HG03175 (cell line): ENCODE data around the gene DDI2.

Source experiments
- ATAC-seq: cut with Tn5 transposase; IDR thresholded peaks from one replicate; pipeline ENCODE4 v1.9.1; 2021; ENCODE audit warnings: mild to moderate bottlenecking, moderate library complexity; ENCODE audit not compliant: unreplicated experiment

DDI2 gene

DNA sequence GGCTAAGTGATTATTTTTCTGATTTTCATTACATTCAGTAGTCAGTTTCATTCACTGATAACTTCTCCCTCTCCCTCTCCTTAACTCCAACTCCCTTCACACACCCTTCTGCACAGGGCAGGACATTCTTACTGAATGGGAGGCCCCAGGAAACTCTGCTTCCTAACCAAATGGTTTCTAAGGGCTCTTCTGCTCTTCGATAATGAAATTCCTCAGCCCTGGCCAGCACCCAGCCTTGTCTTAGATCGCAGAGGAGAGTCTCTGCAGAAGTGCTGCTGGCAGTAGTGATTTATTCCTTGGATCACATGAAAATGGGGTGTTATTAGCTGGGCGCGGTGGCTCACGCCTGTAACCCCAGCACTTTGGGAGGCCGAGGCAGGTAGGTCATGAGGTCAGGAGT, 83.2 kb downstream of the DDI2 start:
- ATAC-seq = no peak

DNA sequence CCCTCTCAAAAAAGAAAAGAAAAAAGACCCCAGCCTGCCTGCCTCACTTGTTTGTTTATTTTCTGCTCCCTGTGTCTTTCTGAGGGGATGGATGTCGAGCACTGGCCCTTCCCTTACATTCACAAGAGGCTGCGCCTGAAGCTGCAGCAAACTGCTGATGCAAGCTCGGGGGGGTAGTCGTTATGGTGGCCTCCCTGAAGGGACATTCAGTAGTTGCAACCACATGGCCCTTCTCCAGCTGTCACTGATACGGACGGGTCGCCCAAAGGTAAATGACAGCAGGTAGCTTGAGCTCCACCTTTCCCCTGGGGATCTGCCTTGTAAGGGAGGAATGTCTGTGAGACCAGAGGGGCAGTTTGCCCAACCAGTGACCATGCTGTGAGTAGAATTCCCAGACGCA, 84.5 kb downstream of the DDI2 start:
- no peak for ATAC-seq

GRCh38 chr1:15702722-15703550, 85.7 kb downstream of the DDI2 start:
- no peak for ATAC-seq

GRCh38 chr1:15703562-15703961, 86.3 kb downstream of the DDI2 start:
- no peak for ATAC-seq

DNA sequence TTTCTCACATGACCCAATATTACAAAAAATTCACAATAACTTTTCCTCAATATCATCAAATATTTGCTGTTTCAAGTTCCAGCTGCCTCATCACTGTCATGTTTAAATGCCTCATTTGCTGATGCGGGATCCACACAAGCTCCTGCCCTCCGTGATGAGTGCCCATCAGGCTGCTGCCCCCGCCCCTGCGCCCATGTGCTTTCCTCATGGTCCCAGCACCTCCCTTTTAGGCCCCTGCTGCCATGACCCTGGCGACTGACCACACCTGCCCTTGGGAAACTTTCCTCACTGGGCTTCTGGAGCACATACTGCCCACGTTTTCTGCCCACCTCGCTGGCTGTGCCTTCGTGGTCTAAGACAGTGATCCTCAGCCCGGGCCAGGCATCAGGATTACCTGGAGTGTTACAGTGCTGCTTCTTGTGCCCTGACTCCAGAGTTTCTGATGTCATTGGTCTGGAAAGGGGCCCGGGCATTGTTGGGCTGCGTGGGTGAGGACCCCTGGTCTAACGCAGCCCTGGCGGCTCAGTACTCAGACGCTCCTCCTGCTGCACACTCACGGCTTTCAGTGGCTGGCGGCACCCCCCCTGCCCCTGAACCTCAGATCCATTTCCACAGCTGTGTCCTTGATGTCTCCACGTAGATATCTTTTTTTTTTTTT, 87.4 kb downstream of the DDI2 start:
- ATAC-seq = no peak

DNA sequence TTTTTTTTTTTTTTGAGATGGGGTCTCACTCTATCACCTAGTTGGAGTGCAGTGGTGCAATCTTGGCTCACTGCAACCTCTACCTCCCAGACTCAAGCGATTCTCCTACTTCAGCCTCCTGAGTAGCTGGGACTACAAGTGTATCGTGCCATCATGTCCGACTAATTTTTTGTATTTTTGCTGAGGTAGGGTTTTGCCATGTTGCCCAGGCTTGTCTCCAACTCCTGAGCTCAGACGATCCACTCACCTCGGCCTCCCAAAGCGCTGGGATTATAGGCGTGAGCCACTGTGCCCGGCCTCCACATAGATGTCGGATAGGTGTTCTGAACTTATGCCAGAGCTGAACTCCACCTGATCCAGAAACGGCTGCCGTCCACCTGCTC, 87.9 kb downstream of the DDI2 start:
- no peak for ATAC-seq

GRCh38 chr1:15706751-15707150, 89.5 kb downstream of the DDI2 start:
- no peak for ATAC-seq

DNA sequence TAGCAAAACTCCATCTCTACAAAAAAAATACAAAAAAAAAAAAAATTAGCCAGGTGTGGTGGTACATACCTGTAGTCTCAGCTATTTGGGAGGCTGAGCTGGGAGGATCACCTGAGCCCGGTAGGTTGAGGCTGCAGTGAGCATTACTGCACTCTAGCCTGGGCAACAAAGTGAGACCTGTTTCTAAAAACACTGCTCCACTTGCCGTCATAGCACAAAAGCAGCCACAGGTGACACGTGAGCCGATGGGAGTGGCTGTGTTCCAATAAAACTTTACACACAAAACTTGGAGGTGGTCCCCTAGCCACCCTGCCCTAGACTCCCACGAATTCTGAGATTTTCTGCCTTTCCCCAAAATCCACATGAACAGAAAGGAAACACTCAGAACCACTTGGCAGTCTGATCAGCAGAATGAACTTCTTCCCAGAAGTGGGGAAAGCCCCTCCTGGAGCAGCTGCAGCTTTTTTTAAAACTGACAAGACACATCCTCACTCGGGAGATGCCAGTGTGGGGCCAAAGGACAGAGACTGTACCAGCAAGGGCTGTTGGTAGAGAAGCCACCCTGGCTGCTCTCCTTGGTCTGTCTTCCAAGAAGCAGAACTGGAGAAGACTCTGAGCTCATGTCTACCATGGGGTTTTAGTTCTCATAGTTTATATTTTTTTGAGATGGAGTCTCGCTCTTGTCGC, 90.1 kb downstream of the DDI2 start:
- ATAC-seq = no peak

GRCh38 chr1:15708486-15709137, 91.4 kb downstream of the DDI2 start:
- ATAC-seq = no peak

DNA sequence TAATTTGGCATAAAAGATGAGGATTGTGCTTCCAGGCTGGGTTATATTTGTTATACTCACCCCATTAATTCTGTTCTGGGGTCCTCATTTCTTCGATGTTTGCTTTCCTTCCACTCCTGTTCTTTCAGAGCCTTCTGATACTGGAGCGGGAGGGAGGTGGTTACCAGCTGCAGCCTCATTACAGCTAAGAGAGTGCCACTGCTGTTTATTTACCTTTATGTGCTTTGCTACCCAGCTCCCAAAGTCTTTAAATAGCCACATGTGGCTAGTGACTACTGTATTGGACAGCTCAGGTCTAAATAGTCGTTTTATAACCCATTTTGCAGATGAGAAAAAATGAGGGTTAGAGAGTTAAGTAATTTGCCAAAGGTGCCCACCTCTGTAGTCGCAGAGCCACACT, 92.0 kb downstream of the DDI2 start:
- no peak for ATAC-seq

DNA sequence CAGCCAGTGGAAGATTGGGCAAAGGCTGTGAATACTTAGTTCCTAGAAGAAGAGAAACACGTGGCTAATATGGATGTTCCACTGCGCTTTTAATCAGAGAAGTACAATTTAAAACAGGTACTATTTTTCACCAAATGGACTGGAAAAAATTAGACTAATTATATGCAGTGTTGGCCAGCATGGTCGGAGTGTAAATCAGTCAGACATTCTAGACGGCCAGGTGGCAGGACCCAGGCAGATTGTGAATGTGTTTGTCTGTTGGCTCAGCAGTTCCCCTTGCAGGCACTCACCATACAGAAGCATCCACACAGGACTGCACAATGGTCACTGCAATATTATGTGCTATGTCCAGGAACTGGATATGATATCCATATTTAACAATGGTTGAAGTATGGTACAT, 94.9 kb downstream of the DDI2 start:
- peak; percentile 50 for ATAC-seq

GRCh38 chr1:15714406-15715136, 97.3 kb downstream of the DDI2 start:
- ATAC-seq = no peak

DNA sequence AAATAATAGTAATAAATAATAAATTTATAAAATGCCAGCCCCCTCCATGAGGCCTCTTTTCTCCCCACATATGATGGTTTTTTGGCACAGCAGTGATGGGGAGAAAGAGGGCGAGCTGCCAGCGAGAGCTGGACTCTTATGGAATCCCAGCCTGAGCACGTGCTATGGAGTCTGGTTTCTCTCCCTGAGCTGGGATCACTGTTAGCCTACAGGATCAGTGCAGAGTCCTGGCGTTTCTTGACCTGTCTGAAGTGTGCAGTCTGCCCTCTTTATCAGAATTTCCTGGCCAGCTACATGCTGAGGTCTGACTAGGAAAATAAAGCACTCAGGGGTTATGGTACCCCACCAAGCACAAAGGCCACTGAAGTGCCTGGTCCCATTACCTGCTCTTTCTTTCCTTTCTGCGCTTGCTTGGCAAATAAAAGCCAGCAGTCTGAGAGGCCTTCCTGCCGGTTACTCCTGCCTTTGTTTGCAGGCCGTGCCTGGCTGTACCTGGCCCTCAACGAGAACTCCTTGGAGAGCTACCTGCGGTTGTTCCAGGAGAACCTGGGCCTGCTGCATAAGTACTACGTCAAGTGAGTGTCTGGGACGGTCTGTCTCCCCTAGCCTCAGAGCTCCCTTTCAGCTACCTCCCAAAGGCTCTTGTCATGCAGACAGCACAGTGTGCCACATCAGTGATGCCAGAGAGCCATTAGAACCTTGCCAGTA, 100.3 kb downstream of the DDI2 start:
- no peak for ATAC-seq

DNA sequence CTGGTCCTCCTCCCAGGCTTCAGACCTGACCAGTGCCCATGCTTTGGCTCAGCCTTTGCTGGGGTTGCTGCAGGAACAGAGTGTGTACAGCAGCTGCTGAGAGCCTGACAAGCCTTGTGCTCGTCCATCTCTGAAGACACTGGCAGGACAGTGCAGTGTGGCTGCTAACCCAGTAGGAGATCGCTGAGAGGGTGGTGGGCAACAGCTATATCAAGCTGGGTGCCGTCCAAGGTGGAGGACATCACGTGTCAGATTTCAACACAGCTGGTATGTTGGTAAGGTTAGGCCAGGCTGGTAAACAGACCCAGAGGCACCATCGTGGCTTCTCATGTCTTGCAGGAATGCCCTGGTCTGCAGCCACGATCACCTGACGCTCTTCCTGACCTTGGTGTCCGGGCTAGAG, 100.9 kb downstream of the DDI2 start:
- ATAC-seq = no peak
